ENCODE results near the gene PARD3.

DNA sequence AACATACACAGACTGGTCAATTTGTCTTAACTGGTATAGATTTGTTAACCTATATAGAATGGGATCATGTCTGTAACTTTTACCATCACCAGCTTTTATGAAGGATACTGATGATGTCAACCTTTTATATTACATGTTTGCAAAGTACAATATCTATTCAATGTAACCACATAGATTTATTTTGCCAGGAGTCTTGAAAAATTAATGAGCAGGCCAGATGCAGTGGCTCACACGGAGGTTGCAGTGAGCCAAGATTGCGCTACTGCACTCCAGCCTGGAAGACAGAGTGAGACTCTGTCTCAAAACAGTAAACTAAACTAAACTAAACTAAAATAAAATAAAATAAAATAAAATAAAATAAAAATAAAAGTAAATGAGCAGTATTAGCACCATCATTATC, 30.0 kb upstream of the PARD3 start:
- TF ChIP-seq CTCF (IDR thresholded peaks at IDR 0.05): no peak
- TF ChIP-seq POLR2A (IDR thresholded peaks at IDR 0.05): no peak
